Measurements from ENCODE around the gene ADGRG6. TPM values are rescaled to one million over a fixed set of nuclear protein-coding genes. Genes with fewer than 3 reads are reported as not detected.

ADGRG6 gene
- total and polyA plus RNA-seq, 9 of the 15 experiments (the other 6 are each of a cell fraction or from before 2014, with no cell fraction given) = under 0.01 to 0.11 (median 0.05) TPM; not detected in 5

DNA sequence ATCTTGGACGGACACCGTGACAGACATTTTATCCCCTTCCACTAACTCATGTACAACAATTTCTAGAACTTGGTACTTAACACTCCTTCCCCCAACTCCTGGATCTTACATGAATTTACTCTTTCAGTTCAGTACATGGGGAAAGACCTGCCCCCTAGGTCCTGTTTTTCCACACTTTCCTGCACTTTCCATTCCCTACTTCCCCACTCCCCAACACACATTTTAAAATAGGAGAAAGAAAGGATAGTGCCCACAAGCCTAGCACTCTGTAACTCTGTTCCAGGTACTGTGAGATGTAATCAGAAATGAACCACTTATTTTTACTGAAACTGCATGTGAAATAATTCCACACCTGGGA is 1.3 kb downstream of the ADGRG6 start:
- FAIRE-seq (no peak), DNase-seq (ENCODE audit: extremely low read depth in 1 of 4, low spot score in 3 of 4) (no peak), ATAC-seq (no peak)
- Histone ChIP-seq H3K4me1 (replicated peaks in 1 of 2; ENCODE audit: control insufficient read depth in 2 of 2, insufficient read depth in 2 of 2, low read length in 2 of 2) (peaks cover 0 to 10% of the 10 kb centered on the region in 2 experiments; a peak in 1 of 5 replicates), H3K79me2 (ENCODE audit: control insufficient read depth, insufficient read depth, low read length) (no peaks in the 10 kb centered on the region), H3K9me1 (ENCODE audit: control insufficient read depth, insufficient read depth, low read length) (no peaks in the 10 kb centered on the region), H3K4me3 (no peak overlapping the region), H3K36me3 (ENCODE audit: control insufficient read depth, insufficient read depth, low read length) (no peaks in the 10 kb centered on the region), H4K20me1 (replicated peaks; ENCODE audit: control insufficient read depth, insufficient read depth, low read length) (no peaks in the 10 kb centered on the region), H3K9me3 (replicated peaks; ENCODE audit: control insufficient read depth, insufficient read depth, low read depth, low read length) (no peaks in the 10 kb centered on the region), H3K27me3 (ENCODE audit: control insufficient read depth in 2 of 2, insufficient read depth in 2 of 2, low read length in 2 of 2) (peaks cover 13 to 25% of the 10 kb centered on the region in 2 experiments; a peak in 4 of 5 replicates), H2AFZ (ENCODE audit: low read depth, low read length) (no peak overlapping the region), H3K4me2 (ENCODE audit: insufficient read depth, low read length) (no peak overlapping the region), H3K9ac (ENCODE audit: insufficient read depth in 1 of 2, low read depth in 2 of 2, low read length in 2 of 2) (no peak overlapping the region), H3K27ac (ENCODE audit: extremely low read depth, low read depth, low read length) (no peak overlapping the region)
- ChIA-PET POLR2A (no interaction called here), CTCF (ENCODE audit: low intra/inter-chr PET ratio) (no interaction called here)
- intact Hi-C loops (cut with micrococcal nuclease) (no loop called here), in situ Hi-C loops (cut with MboI) (no loop called here)
- WGBS (ENCODE audit: insufficient coverage, low coverage, missing lambda C conversion rate) = 3% methylated on average over 2 of the region's 2 CpGs
- TF ChIP-seq, protein P1, sequence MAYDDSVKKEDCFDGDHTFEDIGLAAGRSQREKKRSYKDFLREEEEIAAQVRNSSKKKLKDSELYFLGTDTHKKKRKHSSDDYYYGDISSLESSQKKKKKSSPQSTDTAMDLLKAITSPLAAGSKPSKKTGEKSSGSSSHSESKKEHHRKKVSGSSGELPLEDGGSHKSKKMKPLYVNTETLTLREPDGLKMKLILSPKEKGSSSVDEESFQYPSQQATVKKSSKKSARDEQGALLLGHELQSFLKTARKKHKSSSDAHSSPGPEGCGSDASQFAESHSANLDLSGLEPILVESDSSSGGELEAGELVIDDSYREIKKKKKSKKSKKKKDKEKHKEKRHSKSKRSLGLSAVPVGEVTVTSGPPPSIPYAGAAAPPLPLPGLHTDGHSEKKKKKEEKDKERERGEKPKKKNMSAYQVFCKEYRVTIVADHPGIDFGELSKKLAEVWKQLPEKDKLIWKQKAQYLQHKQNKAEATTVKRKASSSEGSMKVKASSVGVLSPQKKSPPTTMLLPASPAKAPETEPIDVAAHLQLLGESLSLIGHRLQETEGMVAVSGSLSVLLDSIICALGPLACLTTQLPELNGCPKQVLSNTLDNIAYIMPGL (CRISPR knock-in tag; IDR thresholded peaks at IDR 0.05) = no peak
- no peak for TF ChIP-seq ZNF408 (CRISPR knock-in tag; IDR thresholded peaks at IDR 0.05; ENCODE audit: low read depth)
- TF ChIP-seq, protein P2, sequence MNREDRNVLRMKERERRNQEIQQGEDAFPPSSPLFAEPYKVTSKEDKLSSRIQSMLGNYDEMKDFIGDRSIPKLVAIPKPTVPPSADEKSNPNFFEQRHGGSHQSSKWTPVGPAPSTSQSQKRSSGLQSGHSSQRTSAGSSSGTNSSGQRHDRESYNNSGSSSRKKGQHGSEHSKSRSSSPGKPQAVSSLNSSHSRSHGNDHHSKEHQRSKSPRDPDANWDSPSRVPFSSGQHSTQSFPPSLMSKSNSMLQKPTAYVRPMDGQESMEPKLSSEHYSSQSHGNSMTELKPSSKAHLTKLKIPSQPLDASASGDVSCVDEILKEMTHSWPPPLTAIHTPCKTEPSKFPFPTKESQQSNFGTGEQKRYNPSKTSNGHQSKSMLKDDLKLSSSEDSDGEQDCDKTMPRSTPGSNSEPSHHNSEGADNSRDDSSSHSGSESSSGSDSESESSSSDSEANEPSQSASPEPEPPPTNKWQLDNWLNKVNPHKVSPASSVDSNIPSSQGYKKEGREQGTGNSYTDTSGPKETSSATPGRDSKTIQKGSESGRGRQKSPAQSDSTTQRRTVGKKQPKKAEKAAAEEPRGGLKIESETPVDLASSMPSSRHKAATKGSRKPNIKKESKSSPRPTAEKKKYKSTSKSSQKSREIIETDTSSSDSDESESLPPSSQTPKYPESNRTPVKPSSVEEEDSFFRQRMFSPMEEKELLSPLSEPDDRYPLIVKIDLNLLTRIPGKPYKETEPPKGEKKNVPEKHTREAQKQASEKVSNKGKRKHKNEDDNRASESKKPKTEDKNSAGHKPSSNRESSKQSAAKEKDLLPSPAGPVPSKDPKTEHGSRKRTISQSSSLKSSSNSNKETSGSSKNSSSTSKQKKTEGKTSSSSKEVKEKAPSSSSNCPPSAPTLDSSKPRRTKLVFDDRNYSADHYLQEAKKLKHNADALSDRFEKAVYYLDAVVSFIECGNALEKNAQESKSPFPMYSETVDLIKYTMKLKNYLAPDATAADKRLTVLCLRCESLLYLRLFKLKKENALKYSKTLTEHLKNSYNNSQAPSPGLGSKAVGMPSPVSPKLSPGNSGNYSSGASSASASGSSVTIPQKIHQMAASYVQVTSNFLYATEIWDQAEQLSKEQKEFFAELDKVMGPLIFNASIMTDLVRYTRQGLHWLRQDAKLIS (CRISPR knock-in tag; IDR thresholded peaks at IDR 0.05) = no peak
- TF ChIP-seq ZC3H8 (IDR thresholded peaks at IDR 0.05) = no peak
- no peak for TF ChIP-seq XRCC3 (IDR thresholded peaks at IDR 0.05)
- TF ChIP-seq HNRNPL (IDR thresholded peaks at IDR 0.05; ENCODE audit: low read depth, low read length) = no peak
- no peak for TF ChIP-seq SIN3A (IDR thresholded peaks at IDR 0.05; ENCODE audit: borderline replicate concordance in 2 of 2, control insufficient read depth in 1 of 2, low read depth in 2 of 2, low read length in 2 of 2)
- BruUV-seq (replicated peaks) = no TSS peak
